Activated CD4-positive, alpha-beta T cell treated with anti-CD3 and anti-CD28 coated beads, Interleukin-2, amount 10 ng/mL, durations not matched to agents 7 days and 5 days (primary cell): ENCODE measurements around the gene EZH2. TPM values are rescaled to one million over a fixed set of nuclear protein-coding genes. Genes with fewer than 3 reads are reported as not detected.
A peak's percentile ranks its signal among the peaks of the same experiment; 100 is the strongest.

ENCODE experiments used
- CTCF ChIA-PET: fragments of 350-600 bp; sonication (Branson Sonifier 250); formaldehyde crosslinking; loops from one replicate; lab custom pipeline; 2021; ENCODE audit warnings: antibody characterized with exemption; lab: Charles Lee
- POLR2A ChIA-PET: fragments of 350-600 bp; sonication (Branson Sonifier 250); formaldehyde crosslinking; loops from one replicate; lab custom pipeline; 2021; ENCODE audit warnings: antibody characterized with exemption; lab: Charles Lee
- DNase-seq: peaks from one replicate; pipeline ENCODE4 v3.0.0-alpha.2; 2020
- H3K27ac Mint-ChIP-seq: one replicate; pipeline ENCODE4 v1.8.0; 2021; ENCODE audit warnings: mild to moderate bottlenecking, moderate library complexity, mixed read lengths
- H3K27me3 Mint-ChIP-seq: one replicate; pipeline ENCODE4 v1.8.0; 2021; ENCODE audit warnings: mixed read lengths
- H3K36me3 Mint-ChIP-seq: one replicate; pipeline ENCODE4 v1.8.0; 2021; ENCODE audit warnings: low read depth, mixed read lengths
- H3K4me1 Mint-ChIP-seq: one replicate; pipeline ENCODE4 v1.8.0; 2021; ENCODE audit warnings: mixed read lengths
- H3K4me3 Mint-ChIP-seq: one replicate; pipeline ENCODE4 v1.8.0; 2021; ENCODE audit warnings: mild to moderate bottlenecking, moderate library complexity, mixed read lengths
- H3K9me3 Mint-ChIP-seq: one replicate; pipeline ENCODE4 v1.8.0; 2021; ENCODE audit warnings: mixed read lengths
- total RNA-seq, 2 experiments: library from RNA; stranded (reverse); gene quantifications; one replicate each; pipeline ENCODE4 v1.2.3, GENCODE V29; 2021

EZH2 gene
- 100 to 1,000 TPM; 120 to 128 TPM for total RNA-seq

DNA sequence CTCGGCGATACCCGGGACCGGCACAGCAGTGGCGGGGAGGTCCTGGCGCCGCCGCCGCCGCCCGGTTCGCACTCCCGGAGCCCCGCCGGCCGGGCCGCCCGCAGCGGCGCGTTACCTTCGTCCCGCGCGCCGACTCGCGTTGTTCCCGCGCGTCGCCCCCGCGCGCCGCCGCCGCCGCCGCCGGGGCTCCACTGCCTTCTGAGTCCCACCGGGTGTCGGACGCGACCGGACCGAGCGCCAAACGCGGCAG lies at the start of gene EZH2:
EZH2 (minus strand) TSS at position 243 of the 250 bp plus-strand sequence. CDS start 36,993 bp downstream, outside the sequence.
- H3K27me3 Mint-ChIP-seq, result no peaks in the 10 kb centered on the region
- ChIA-PET CTCF (interaction anchor here (0.7 kb wide), 1 partner anchor 514 kb away, joined by 3 read pairs; no protein-coding TSS in a partner anchor), POLR2A (no interaction called here)
- no peak for DNase-seq
- H3K4me3 Mint-ChIP-seq, result peak within 1 kb of the TSS; percentile 99
- H3K4me1 Mint-ChIP-seq, result peaks cover 48% of the 10 kb centered on the region
- peaks cover 26% of the 10 kb centered on the region for H3K36me3 Mint-ChIP-seq
- H3K27ac Mint-ChIP-seq, result peak within 1 kb of the TSS; percentile 100
- peaks cover 2% of the 10 kb centered on the region for H3K9me3 Mint-ChIP-seq

DNA sequence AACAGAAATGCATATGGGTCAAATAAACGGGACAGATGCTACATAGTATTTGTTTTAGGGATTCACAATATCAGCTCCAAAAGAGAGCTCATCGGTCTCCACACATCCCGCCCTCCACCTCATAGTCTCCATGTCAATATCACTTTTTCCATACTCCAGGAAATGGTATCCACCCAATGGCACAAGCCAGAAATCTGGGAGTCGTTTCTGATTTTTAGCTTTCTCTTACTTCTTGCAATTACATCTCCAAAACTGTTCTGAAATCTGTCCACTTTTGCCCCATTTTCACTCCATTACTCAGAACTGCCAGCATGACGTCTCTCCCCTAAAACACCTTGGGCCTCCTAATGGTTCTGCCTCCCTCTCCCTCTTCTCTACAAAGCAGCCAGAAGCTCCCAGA lies 47.4 kb upstream of the EZH2 start:
- peaks cover 21% of the 10 kb centered on the region for H3K4me1 Mint-ChIP-seq
- H3K9me3 Mint-ChIP-seq, result no peaks in the 10 kb centered on the region
- CTCF ChIA-PET, result interaction anchor here (0.9 to 1.6 kb wide), 4 partner anchors 10 to 100 kb away, joined by 3 to 6 read pairs (median 5); no protein-coding TSS in a partner anchor
- H3K27ac Mint-ChIP-seq, result no peak overlapping the region
- peaks cover 3% of the 10 kb centered on the region for H3K36me3 Mint-ChIP-seq
- POLR2A ChIA-PET, result interaction anchor here (0.9 kb wide), 1 partner anchor 10 kb away, joined by 3 read pairs; no protein-coding TSS in a partner anchor
- H3K27me3 Mint-ChIP-seq, result no peaks in the 10 kb centered on the region
- no peak overlapping the region for H3K4me3 Mint-ChIP-seq
- DNase-seq, result no peak

DNA sequence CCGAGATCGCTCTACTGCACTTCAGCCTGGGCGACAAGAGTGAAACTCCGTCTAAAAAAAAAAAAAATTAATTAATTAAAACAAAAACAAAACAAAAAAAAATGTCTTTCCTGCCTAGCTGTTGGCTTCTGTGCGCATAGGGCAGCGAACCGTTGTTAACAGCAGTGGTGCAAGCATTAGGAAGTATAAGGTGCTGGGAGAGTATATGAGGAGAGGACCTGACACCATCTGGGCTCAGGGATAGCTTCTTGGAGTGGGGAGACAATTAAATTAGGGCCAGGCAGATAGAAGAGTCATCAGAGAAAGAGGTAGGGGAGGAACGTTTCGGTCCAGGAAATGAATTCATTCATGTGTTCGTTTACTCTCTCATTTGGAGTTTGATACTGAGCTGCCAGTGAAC lies 46.2 kb upstream of the EZH2 start:
- Mint-ChIP-seq H3K27ac (no peak overlapping the region), H3K4me3 (no peak overlapping the region), H3K36me3 (peaks cover 3% of the 10 kb centered on the region), H3K9me3 (no peaks in the 10 kb centered on the region), H3K27me3 (no peaks in the 10 kb centered on the region), H3K4me1 (peaks cover 26% of the 10 kb centered on the region)
- ChIA-PET POLR2A (no interaction called here), CTCF (interaction anchor here (0.7 to 1.6 kb wide), 5 partner anchors 9 to 171 kb away, joined by 3 to 7 read pairs (median 6); no protein-coding TSS in a partner anchor)
- DNase-seq, result no peak

DNA sequence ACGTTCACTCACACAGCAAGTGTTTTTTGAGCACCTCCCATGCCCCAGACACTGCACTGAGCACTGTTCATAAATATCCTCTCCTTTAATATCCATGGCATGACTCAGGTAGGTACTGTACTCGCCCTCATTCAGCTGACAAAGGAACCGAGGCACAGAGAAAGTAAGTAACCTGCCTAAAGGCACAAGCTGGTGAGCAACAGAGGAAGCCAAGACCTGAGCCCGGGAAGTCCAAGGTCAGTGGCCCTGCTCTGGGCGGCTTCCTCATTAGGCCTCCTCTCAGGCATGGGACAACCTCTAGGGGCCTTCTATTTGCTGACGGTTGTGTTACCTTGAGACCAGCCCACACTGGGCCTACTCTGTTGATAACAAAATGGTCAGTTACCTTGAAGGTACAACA lies 45.1 kb upstream of the EZH2 start:
- ChIA-PET CTCF (interaction anchor here (1.6 kb wide), 1 partner anchor 10 kb away, joined by 7 read pairs; no protein-coding TSS in a partner anchor), POLR2A (no interaction called here)
- Mint-ChIP-seq H3K9me3 (no peaks in the 10 kb centered on the region), H3K4me1 (peaks cover 28% of the 10 kb centered on the region), H3K36me3 (peaks cover 5% of the 10 kb centered on the region), H3K4me3 (no peak overlapping the region), H3K27me3 (no peaks in the 10 kb centered on the region), H3K27ac (no peak overlapping the region)
- DNase-seq, result no peak

DNA sequence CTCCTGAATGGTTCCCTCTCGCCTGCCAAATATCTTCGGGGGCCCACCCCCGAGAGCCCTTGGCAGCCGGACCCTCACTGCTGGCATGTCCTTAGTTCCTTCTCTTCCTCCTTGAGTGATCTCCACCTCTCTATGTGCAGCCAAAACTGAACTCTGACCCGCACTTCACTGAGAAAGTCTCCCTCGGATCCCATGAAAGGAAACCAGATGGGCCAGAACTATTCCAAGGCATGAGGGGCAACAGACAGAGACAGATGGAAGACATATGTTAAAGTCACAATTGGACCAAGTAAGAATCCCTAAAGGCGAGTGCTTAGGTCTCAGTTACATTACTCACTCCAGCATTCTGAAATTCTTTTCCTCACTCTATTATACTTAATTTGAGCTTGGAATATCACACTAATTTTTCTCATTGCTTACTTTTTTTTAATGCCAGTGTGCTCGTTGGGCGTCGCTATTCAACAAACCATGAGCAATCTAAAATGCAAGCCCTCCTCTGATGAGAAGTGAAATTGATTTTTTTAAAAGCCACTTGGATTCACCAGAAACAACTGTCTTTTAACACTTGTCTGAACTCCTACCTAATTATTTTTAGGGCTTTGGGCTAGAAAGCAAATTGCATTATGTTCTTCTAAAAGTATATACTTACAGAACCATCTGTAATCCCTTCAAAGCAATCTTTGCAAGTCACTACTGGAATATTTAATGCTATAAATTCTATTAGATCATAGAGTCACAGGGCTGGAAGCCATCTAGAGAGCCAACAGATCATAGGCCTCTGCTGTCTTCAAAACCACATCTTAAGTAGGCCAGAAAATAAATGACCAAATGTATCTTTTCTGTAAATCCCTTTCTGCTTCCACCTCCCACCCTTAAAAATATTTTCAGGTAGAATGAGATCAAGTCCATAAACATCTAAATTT lies 43.3 kb upstream of the EZH2 start:
- DNase-seq, result no peak
- H3K36me3 Mint-ChIP-seq, result peaks cover 5% of the 10 kb centered on the region
- H3K9me3 Mint-ChIP-seq, result no peaks in the 10 kb centered on the region
- no peak overlapping the region for H3K4me3 Mint-ChIP-seq
- H3K27me3 Mint-ChIP-seq, result no peaks in the 10 kb centered on the region
- H3K4me1 Mint-ChIP-seq, result peaks cover 37% of the 10 kb centered on the region
- CTCF ChIA-PET, result interaction anchor here (1.3 kb wide), 1 partner anchor 9 kb away, joined by 3 read pairs; no protein-coding TSS in a partner anchor
- H3K27ac Mint-ChIP-seq, result no peak overlapping the region
- POLR2A ChIA-PET, result no interaction called here

DNA sequence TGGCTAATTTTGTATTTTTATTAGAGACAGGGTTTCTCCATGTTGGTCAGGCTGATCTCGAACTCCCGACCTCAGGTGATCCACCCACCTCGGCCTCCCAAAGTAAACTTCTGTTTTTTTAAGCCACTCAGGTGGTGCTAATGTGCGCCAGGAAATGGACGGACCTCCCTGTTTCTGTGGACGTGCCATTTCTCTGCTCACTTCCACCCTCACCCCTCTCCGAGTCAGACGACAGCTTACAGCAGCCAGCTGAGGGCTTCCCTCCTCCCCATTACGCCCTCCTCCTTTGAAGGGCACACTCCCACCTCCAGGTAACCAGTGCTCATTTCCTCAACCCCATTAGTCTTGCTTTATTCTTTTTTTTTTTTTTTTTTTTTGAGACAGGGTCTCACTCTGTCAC lies 41.7 kb upstream of the EZH2 start:
- CTCF ChIA-PET, result no interaction called here

DNA sequence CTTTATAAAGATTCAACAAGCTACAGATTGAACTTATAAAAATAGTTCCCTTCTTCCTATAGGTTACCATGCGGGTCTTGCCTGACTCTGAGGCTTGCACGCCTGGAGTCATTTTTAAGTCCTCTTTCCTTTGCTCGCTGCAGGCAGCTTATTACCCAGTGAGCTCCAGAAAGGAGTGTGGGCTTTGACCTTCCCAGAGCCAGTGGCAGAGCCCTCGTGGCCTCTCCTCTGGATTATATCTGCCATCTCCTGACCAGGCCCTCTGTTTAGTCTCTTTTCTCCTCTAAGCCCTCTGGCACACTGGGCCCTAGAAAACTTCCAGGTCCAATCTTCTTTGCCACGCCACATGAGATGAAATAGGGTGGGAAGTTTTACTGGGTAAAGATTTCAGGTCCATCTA lies 39.9 kb upstream of the EZH2 start:
- Mint-ChIP-seq H3K4me1 (peaks cover 49% of the 10 kb centered on the region), H3K36me3 (peaks cover 2% of the 10 kb centered on the region), H3K4me3 (no peak overlapping the region), H3K9me3 (no peaks in the 10 kb centered on the region), H3K27me3 (no peaks in the 10 kb centered on the region), H3K27ac (no peak overlapping the region)
- ChIA-PET POLR2A (no interaction called here), CTCF (interaction anchor here (0.8 to 1.7 kb wide), 2 partner anchors 9 to 14 kb away, joined by 3 to 5 read pairs; no protein-coding TSS in a partner anchor)
- no peak for DNase-seq

More for the DNA sequence above, 41.7 kb upstream of the EZH2 start:
- no peaks in the 10 kb centered on the region for H3K27me3 Mint-ChIP-seq
- no peak for DNase-seq
- H3K27ac Mint-ChIP-seq, result no peak overlapping the region
- H3K9me3 Mint-ChIP-seq, result no peaks in the 10 kb centered on the region
- H3K4me3 Mint-ChIP-seq, result no peak overlapping the region
- peaks cover 44% of the 10 kb centered on the region for H3K4me1 Mint-ChIP-seq
- H3K36me3 Mint-ChIP-seq, result peaks cover 5% of the 10 kb centered on the region
- POLR2A ChIA-PET, result interaction anchor here (0.7 kb wide), 1 partner anchor 49 kb away, joined by 4 read pairs; no protein-coding TSS in a partner anchor

DNA sequence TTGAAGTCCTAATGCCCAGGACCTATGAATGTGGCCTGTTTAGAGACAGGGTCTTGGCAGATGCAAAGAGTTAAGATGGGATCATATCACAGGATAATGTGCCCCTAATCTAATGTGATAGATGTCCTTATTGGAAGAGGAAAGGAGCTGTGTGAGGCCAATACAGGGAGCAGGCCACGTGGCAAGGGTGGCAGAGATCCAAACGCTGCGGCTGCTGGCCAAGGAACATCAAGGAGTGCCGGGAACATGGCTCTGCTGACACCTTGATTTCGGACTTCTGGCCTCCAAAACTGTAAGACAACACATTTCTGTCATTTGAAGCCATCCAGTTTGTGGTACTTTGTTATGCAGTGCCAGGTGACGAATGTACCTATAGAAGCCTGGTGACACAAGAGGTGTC lies 37.7 kb upstream of the EZH2 start:
- ChIA-PET POLR2A (no interaction called here), CTCF (interaction anchor here (1.1 kb wide), 1 partner anchor 17 kb away, joined by 3 read pairs; no protein-coding TSS in a partner anchor)
- H3K9me3 Mint-ChIP-seq, result no peaks in the 10 kb centered on the region
- H3K27me3 Mint-ChIP-seq, result no peaks in the 10 kb centered on the region
- no peak overlapping the region for H3K27ac Mint-ChIP-seq
- H3K4me1 Mint-ChIP-seq, result peaks cover 42% of the 10 kb centered on the region
- DNase-seq, result no peak
- peaks cover 2% of the 10 kb centered on the region for H3K36me3 Mint-ChIP-seq
- H3K4me3 Mint-ChIP-seq, result no peak overlapping the region

DNA sequence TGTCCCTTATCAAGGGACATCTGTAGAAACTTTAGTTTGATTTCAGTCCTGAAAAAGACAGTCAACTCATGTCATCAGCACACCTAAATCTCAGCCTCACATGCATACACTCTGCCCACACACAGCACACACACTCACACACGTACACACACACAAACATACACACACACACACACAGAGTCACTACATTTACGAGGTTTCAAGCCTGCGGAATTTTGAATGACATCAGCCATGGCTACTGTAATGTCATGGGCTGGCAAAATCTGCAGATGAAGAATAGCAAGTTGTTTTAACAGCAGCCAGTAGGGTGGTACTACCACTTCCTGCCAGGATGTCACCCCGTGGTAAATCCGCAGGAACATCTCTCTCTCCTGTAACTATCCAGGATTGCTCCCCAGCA lies 37.1 kb upstream of the EZH2 start:
- ChIA-PET CTCF (interaction anchor here (1.2 kb wide), 1 partner anchor 21 kb away, joined by 3 read pairs; no protein-coding TSS in a partner anchor), POLR2A (no interaction called here)
- H3K27me3 Mint-ChIP-seq, result no peaks in the 10 kb centered on the region
- no peak for DNase-seq
- H3K9me3 Mint-ChIP-seq, result no peaks in the 10 kb centered on the region
- H3K4me1 Mint-ChIP-seq, result peaks cover 45% of the 10 kb centered on the region
- H3K4me3 Mint-ChIP-seq, result no peak overlapping the region
- no peak overlapping the region for H3K27ac Mint-ChIP-seq
- peaks cover 2% of the 10 kb centered on the region for H3K36me3 Mint-ChIP-seq

DNA sequence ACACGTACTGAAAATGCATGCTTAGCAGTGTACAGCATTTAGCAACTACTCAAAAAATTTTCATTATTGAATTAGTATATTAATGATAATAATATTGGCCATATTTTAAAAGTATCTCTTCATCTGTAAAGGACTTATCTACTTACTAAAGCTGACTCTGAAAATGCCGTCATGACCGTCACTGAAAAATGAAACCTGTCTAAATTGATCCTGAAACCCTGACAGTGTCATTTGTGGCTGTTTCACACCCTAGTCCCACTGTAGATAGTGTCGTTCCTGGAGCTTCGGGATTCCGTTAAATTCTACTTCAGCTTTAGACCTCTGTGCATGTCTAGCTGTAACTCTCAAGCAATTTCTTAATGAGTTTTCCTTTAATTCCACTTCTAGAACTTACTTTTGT lies 35.8 kb upstream of the EZH2 start:
- CTCF ChIA-PET, result interaction anchor here (1.1 to 1.2 kb wide), 2 partner anchors 11 to 20 kb away, joined by 3 to 4 read pairs; no protein-coding TSS in a partner anchor
- Mint-ChIP-seq H3K4me3 (no peak overlapping the region), H3K4me1 (peaks cover 45% of the 10 kb centered on the region)

DNA sequence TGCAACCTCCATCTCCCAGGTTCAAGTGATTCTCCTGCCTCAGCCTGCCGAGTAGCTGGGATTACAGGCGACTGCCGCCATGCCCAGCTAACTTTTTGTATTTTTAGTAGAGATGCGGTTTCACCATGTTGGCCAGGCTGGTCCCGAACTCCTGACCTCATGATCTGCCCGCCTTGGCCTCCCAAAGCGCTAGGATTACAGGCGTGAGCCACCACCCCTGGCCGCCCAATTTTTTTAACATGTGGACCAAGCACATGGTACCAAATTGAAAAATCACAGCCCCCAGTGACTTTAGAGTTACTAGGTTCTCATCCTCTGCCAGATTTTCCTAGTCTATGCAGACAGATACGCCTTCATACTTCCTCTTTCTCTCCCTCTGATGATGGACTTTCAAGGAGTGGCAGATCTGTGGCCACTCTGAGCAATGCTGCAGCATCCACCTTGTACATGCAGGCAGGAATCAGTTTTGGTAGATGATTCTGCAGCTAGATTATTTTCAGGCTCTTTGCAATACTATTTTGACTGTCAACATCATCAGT lies 34.0 kb upstream of the EZH2 start:
- Mint-ChIP-seq H3K4me3 (no peak overlapping the region), H3K27ac (no peak overlapping the region), H3K36me3 (no peaks in the 10 kb centered on the region), H3K9me3 (no peaks in the 10 kb centered on the region), H3K27me3 (no peaks in the 10 kb centered on the region), H3K4me1 (peaks cover 52% of the 10 kb centered on the region)
- CTCF ChIA-PET, result interaction anchor here (0.6 kb wide), 1 partner anchor 68 kb away, joined by 3 read pairs; no protein-coding TSS in a partner anchor
- DNase-seq, result no peak
- POLR2A ChIA-PET, result no interaction called here

More for the DNA sequence above, 35.8 kb upstream of the EZH2 start:
- POLR2A ChIA-PET, result no interaction called here
- Mint-ChIP-seq H3K9me3 (no peaks in the 10 kb centered on the region), H3K36me3 (no peaks in the 10 kb centered on the region), H3K27ac (no peak overlapping the region), H3K27me3 (no peaks in the 10 kb centered on the region)
- DNase-seq, result no peak

DNA sequence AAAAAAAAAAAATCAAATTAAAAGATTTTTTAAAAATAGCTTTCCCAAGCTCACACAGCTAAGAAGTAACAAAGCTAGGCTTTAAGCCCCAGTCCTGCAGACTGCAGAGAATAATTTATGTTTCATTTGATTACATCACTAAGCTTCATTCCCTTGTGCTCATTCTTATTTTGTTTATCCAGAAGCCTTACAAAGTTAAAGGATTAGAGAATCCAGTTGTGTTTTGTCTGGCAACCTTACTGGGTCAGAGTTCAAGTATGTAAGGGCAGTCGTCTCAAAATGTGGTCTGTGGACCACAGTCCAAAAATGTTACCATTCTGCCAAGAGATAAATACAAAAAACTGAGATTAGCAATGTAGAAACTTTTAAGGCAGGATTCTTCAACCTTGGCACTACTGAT lies 32.1 kb upstream of the EZH2 start:
- ChIA-PET POLR2A (no interaction called here), CTCF (interaction anchor here (0.6 to 1.3 kb wide), 4 partner anchors 13 to 788 kb away, joined by 3 to 6 read pairs (median 4); no protein-coding TSS in a partner anchor)
- Mint-ChIP-seq H3K4me3 (no peak overlapping the region), H3K4me1 (peaks cover 64% of the 10 kb centered on the region), H3K27ac (no peak overlapping the region), H3K9me3 (no peaks in the 10 kb centered on the region), H3K27me3 (no peaks in the 10 kb centered on the region), H3K36me3 (no peaks in the 10 kb centered on the region)
- DNase-seq, result no peak
